WTC11 (cell line): ENCODE measurements around the gene STX18.

Experiments used
- E2F5 ChIP-seq: sonication (generic); formaldehyde crosslinking; IDR thresholded peaks from 2 replicates; pipeline ENCODE4 v1.8.1; 2022; ENCODE audit warnings: mild to moderate bottlenecking, moderate library complexity, missing genetic modification reagents
- RELA ChIP-seq: sonication (generic); formaldehyde crosslinking; IDR thresholded peaks from 2 replicates; pipeline ENCODE4 v1.8.1; 2022; ENCODE audit warnings: missing genetic modification reagents, mild to moderate bottlenecking, borderline replicate concordance
- SMAD3 ChIP-seq: sonication (generic); formaldehyde crosslinking; IDR thresholded peaks from 2 replicates; pipeline ENCODE4 v1.8.0; 2022; ENCODE audit warnings: missing genetic modification reagents, mild to moderate bottlenecking, borderline replicate concordance

GRCh38 chr4:4496592-4497372 is 45.1 kb downstream of the STX18 start:
- TF ChIP-seq SMAD3 (CRISPR knock-in tag): no peak
- no peak for TF ChIP-seq RELA
- TF ChIP-seq E2F5 (CRISPR knock-in tag): no peak
